Measurements from ENCODE around the gene PCNX2.

PCNX2 gene

DNA sequence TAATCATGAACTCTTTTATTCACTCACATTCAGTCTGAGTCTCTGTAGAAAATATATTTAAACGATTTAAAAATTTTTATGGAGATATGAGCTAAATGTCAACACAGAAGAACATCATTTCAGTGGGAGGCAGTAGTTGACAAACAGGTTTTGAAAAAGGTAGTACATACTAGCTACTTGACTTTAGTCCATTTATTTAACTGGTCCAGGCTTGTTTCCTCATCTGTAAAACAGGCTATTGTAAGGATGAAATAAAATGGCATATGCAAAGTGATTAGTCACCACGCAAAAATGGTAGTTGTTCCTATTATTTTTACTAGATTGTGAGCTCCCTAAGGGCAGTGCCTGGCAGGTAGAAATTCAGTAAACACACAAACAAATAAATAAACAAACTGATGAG is 270.0 kb downstream of the PCNX2 start:
- no peak for DNase-seq
- H3K36me3 ChIP-seq: no peaks in the 10 kb centered on the region
- no peak overlapping the region for H3K4me3 ChIP-seq
- H3K9me3 ChIP-seq: no peaks in the 10 kb centered on the region
- no peak overlapping the region for H3K27ac ChIP-seq
- TF ChIP-seq, protein P1, sequence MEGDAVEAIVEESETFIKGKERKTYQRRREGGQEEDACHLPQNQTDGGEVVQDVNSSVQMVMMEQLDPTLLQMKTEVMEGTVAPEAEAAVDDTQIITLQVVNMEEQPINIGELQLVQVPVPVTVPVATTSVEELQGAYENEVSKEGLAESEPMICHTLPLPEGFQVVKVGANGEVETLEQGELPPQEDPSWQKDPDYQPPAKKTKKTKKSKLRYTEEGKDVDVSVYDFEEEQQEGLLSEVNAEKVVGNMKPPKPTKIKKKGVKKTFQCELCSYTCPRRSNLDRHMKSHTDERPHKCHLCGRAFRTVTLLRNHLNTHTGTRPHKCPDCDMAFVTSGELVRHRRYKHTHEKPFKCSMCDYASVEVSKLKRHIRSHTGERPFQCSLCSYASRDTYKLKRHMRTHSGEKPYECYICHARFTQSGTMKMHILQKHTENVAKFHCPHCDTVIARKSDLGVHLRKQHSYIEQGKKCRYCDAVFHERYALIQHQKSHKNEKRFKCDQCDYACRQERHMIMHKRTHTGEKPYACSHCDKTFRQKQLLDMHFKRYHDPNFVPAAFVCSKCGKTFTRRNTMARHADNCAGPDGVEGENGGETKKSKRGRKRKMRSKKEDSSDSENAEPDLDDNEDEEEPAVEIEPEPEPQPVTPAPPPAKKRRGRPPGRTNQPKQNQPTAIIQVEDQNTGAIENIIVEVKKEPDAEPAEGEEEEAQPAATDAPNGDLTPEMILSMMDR (IDR thresholded peaks at IDR 0.05): no peak
- intact Hi-C loops (cut with DNase I; ENCODE audit: low total_unique reads): no loop called here
- no peaks in the 10 kb centered on the region for H3K27me3 ChIP-seq
- no peaks in the 10 kb centered on the region for H3K4me1 ChIP-seq

DNA sequence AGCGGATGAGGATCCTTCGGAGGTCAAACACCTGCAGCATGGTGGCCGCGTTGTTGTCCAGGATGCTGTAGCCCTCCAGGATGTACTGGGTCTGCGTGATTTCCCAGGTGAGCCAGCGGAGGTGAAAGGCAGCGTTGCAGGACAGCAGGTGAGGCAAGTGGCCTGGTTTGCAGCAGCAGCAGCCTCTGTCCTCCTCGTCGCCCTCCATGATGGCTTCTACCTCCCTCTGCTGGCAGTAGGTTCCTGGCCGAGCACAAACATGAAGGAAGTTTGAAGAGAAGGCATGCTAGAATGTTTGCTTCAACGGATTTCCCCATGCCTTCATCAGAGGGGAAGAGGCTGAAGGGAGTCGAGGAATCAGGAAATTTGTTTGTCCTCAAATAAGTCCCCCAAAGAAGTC is 270.4 kb downstream of the PCNX2 start:
- TF ChIP-seq, protein P1 (IDR thresholded peaks at IDR 0.05): no peak
- no peaks in the 10 kb centered on the region for H3K9me3 ChIP-seq
- no peak overlapping the region for H3K27ac ChIP-seq
- H3K4me1 ChIP-seq: no peaks in the 10 kb centered on the region
- H3K36me3 ChIP-seq: no peaks in the 10 kb centered on the region
- H3K27me3 ChIP-seq: no peaks in the 10 kb centered on the region
- H3K4me3 ChIP-seq: no peak overlapping the region
- no peak for DNase-seq
- intact Hi-C loops (cut with DNase I; ENCODE audit: low total_unique reads): no loop called here

DNA sequence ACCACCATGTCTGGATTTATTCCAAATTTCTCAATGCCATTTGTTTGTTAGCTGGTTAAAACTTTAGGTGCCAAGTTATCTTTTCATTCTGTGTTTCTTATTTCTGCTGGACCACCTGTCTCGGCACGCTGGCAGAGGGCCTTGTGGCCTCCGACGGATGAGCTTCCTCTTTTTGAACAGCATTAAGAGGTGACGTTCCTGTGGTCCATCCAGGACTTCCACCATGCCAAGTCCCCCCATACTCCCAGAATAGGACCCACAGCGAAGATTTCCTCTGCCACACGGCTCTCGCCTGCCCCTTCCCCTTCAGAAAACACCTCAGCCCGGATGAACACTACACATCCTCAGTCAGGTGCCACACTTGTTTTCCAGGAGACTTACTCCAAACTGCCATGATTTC is 271.3 kb downstream of the PCNX2 start:
- no peak overlapping the region for H3K27ac ChIP-seq
- no peak overlapping the region for H3K4me3 ChIP-seq
- no peaks in the 10 kb centered on the region for H3K36me3 ChIP-seq
- intact Hi-C loops (cut with DNase I; ENCODE audit: low total_unique reads): no loop called here
- TF ChIP-seq, protein P1 (IDR thresholded peaks at IDR 0.05): no peak
- no peaks in the 10 kb centered on the region for H3K27me3 ChIP-seq
- no peaks in the 10 kb centered on the region for H3K4me1 ChIP-seq
- no peak for DNase-seq
- H3K9me3 ChIP-seq: no peaks in the 10 kb centered on the region

DNA sequence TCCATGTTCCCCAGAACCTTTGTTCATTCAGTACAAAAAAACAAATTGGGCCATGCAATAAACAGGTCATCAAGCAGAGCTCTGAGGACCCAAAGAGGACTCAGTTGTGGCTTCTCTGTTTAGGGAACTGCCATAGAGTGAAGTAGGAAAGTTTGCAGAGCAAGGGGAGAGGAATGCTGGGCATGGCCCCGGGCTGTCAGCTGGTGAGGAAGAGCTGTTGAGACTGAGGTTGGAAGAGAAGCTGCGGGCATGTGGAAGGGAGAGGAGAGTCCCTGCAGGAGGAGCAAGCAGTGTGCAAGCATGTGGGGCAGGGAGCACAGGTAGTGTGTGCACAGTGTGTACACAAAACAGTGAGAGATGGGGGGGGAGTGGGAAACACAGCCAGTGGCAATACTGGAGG is 273.3 kb downstream of the PCNX2 start:
- TF ChIP-seq, protein P1 (IDR thresholded peaks at IDR 0.05): no peak
- Histone ChIP-seq H3K9me3 (no peaks in the 10 kb centered on the region), H3K4me3 (no peak overlapping the region), H3K36me3 (no peaks in the 10 kb centered on the region), H3K27ac (no peak overlapping the region), H3K4me1 (no peaks in the 10 kb centered on the region), H3K27me3 (no peaks in the 10 kb centered on the region)
- intact Hi-C loops (cut with DNase I; ENCODE audit: low total_unique reads): no loop called here
- DNase-seq: no peak

DNA sequence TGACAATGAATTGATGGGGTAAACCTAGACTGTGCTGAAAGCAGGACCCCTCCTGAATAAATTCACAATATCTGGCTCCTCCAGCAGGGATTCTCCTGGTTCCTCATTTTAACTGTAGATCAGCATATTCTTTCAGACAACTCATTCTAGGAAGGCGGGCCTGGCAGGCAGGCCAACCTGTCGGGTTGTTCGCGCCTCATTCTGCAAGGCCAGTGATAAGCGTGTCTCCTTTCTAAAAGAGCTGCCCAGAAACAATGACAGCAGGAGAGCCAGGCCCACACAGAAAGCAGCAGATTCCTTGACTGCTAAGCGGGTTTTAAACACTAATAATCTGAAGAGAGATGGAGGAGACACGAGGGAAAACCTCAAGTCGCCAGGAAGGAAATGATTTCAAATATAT is 275.1 kb downstream of the PCNX2 start:
- Histone ChIP-seq H3K9me3 (no peaks in the 10 kb centered on the region), H3K36me3 (no peaks in the 10 kb centered on the region), H3K4me3 (no peak overlapping the region), H3K27ac (no peak overlapping the region), H3K4me1 (no peaks in the 10 kb centered on the region), H3K27me3 (no peaks in the 10 kb centered on the region)
- DNase-seq: peak in 1 of 2 donors; percentile 26
- intact Hi-C loops (cut with DNase I; ENCODE audit: low total_unique reads): no loop called here
- TF ChIP-seq, protein P1 (IDR thresholded peaks at IDR 0.05): no peak

DNA sequence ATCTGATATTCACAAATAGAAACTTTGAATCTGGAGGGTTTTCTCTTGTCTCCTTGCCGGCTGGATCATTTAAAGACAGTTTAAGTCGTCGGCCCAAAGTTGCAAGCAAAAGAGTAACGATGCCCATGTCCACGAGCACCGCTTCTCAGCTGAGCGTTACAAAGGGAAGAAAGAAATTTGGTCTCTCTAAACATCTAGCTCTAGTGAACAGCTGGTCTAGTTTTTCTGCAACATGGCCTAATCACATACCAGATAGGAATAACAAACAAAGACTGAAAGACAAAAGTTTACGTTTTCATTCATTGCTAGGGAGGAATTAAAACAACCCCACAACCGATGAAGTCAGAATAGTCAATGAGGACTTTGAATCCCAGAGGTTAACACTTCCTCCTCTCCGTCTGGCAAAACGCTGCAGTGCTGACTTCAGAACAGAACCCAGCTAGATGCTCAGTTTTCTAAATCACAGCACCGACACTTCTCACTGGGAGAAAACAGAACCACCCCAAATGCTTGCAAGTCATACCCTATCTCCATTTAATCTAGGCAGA is 275.7 kb downstream of the PCNX2 start:
- no peak for DNase-seq
- intact Hi-C loops (cut with DNase I; ENCODE audit: low total_unique reads): no loop called here

More for the DNA sequence above, 275.7 kb downstream of the PCNX2 start:
- Histone ChIP-seq H3K9me3 (no peaks in the 10 kb centered on the region), H3K4me3 (no peak overlapping the region), H3K27ac (no peak overlapping the region), H3K4me1 (no peaks in the 10 kb centered on the region), H3K36me3 (no peaks in the 10 kb centered on the region), H3K27me3 (no peaks in the 10 kb centered on the region)
- TF ChIP-seq, protein P1 (IDR thresholded peaks at IDR 0.05): no peak

All from tibial artery (tissue), 4 donors.